Measurements from ENCODE around the gene GXYLT1.

- TF ChIP-seq POLR2A (IDR thresholded peaks at IDR 0.05): no peak
- no peak for TF ChIP-seq EP300 (IDR thresholded peaks at IDR 0.05)
Measured at GRCh38 chr12:42094277-42094676, 50.4 kb downstream of the GXYLT1 start.
